GM12801 (cell line): ENCODE data around the gene SERTAD3.

Experiments used
- TF ChIP-seq, protein P1 (sequence below): IDR thresholded peaks from one replicate; pipeline ENCODE4 v1.5.1; 2011; ENCODE audit warnings: control low read depth; ENCODE audit not compliant: insufficient read length; ENCODE audit errors: extremely low read depth

The SERTAD3 gene, protein sequence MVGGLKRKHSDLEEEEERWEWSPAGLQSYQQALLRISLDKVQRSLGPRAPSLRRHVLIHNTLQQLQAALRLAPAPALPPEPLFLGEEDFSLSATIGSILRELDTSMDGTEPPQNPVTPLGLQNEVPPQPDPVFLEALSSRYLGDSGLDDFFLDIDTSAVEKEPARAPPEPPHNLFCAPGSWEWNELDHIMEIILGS

DNA sequence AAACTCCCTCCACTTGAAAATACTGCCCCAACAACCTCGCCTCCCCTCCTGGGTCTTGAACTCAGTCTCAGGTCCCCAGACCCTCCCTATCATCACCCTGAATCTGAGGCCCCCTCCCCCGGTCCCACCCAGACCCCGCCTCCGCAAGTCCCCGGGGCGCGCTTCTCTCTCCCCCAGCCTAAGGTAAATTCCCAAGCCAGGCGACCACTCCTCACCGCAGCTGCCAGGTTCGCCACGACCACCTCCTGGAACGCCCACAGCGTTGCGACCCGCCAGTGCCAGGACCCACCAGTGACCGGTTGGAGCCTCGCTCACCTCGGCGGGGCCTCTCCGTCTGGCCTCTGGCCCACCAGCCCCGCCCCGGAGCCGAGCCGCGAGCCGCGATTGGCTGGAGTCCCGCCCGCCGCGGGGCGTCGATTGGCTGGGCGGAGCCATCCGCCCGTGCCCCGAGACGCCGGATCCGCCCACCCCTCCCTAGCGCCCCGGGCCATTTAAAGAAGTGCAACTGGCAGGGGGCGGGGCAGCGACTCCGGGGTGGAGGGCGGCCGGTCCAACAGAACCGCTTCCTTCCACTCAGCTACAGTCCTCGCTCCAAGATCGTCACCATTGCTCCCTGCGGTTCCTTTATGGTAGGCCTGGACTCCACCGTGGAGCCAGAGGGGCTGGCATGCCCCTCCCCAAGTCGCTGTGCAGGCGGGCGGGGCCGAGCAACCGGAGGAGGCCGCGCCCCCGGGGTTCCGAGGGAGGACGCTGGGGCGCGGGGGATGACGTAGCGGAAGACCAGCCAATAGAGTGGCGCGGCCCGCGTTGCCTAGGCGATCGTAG, at the start of gene SERTAD3:
TSS of gene SERTAD3 (minus strand) at position 336 of the 825 bp plus-strand sequence. CDS start 2,255 bp downstream, outside the sequence.
- TF ChIP-seq, protein P1, sequence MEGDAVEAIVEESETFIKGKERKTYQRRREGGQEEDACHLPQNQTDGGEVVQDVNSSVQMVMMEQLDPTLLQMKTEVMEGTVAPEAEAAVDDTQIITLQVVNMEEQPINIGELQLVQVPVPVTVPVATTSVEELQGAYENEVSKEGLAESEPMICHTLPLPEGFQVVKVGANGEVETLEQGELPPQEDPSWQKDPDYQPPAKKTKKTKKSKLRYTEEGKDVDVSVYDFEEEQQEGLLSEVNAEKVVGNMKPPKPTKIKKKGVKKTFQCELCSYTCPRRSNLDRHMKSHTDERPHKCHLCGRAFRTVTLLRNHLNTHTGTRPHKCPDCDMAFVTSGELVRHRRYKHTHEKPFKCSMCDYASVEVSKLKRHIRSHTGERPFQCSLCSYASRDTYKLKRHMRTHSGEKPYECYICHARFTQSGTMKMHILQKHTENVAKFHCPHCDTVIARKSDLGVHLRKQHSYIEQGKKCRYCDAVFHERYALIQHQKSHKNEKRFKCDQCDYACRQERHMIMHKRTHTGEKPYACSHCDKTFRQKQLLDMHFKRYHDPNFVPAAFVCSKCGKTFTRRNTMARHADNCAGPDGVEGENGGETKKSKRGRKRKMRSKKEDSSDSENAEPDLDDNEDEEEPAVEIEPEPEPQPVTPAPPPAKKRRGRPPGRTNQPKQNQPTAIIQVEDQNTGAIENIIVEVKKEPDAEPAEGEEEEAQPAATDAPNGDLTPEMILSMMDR: no peak

DNA sequence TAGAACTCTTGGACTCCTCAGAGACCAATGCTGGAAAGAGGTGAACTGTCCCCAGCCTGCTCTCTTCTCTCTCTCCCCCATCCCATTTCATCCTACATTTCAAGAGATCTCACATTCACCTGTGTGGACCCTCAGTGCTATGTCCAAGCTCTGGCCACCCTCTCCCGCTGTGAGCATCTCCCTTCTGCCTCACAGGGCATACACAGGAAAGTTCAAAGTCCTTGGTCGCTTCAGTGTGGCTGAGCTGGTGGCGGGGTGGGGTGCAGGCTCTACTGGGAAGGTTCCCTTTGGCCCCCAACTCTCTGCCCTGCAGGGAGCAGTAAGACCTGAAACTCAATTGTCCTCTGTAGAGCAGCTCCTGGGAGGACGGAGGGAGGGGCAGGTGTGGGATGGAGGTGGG, 49.6 kb upstream of the SERTAD3 start:
- TF ChIP-seq, protein P1: no peak

DNA sequence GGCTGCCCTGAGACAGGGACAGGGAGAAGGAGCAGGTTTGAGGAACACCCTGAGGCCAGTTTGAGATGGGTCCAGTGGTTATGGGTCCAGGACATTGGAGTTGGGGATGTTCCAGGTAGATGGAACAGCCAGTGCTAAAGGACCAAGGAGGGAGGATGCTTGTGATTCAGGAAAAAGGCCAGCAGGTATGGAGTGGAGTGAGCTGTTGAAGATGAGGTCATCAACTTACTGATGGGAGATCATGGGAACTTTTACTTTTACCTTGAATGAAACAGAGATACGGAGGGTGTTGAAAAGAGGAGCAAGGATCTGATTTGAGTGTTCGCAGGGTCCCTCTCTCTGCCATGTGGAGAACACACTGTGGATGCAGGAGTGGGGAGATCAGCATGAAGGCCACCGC, 48.1 kb upstream of the SERTAD3 start:
- TF ChIP-seq, protein P1: no peak

DNA sequence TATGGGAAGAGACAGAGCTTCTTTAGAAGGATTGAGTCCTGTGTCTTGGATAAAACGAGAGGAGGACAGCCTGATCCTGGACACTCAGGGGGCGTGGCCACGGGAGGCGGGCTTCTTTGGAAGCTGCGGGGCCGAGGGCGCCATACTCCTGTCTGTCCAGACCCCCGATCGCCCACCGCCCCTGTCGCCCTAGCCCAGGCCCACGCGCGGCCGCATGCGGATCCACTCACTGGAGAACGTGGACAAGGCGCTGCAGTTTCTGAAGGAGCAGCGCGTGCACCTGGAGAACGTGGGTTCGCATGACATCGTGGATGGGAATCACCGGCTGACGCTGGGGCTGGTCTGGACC, 45.7 kb upstream of the SERTAD3 start:
- TF ChIP-seq, protein P1: no peak

DNA sequence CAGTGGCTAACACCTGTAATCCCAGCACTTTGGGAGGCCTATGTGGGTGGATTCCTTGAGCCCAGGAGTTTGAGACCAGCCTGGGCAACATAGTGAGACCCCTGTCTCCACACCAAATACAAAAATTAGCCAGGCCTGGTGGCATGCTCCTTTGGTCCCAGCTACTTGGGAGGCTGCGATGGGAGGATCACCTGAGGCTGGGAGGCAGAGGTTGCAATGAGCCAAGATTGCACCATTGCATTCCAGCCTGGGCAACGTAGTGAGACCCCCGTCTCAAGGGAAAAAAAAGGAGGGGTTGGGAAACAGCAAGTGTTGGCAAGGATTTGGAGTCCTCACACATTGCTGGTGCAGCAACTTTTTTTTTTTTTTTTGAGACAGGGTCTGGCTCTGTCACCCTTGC, 41.9 kb upstream of the SERTAD3 start:
- TF ChIP-seq, protein P1: no peak

DNA sequence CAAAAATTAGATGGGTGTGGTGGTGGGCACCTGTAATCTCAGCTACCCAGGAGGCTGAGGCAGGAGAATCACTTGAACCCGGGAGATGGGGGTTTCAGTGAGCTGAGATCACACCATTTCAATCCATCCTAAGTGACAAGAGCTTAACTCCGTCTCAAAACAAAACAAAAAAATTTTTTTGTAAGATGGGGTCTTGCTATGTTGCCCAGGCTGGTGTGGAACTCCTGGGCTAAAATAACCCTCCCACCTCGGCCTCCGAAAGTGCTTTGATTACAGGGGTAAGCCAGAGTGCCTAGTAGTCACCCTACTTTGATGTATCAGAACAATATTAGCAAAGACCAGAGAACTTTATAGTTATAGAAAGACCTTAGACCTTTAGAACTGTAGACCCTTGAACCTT, 30.6 kb upstream of the SERTAD3 start:
- TF ChIP-seq, protein P1: no peak

DNA sequence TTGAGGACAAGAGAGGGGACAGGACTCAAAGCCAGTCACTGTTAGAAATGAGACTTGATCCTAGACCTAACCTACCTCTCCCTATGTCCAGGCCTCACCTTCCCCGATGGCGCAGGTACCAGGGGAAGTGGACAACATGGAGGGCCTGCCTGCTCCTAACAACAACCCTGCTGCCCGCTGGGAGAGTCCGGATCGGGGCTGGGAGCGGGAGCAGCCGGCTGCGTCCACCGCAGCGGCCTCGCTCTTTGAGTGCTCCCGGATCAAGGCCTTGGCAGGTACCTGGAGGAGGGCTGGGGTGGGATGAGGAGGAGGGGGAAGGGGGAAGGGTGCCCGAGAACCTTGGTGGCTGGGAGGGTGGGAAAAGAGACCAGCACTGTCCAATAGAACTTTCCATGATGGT, 28.4 kb upstream of the SERTAD3 start:
- TF ChIP-seq, protein P1: no peak
